Brain pericyte (primary cell): ENCODE results near the gene DGKZ.

Experiments used
- DNase-seq: peaks from one replicate; pipeline ENCODE4 v3.0.0-alpha.2; 2012; ENCODE audit warnings: low read depth, low spot score

The DGKZ gene

DNA sequence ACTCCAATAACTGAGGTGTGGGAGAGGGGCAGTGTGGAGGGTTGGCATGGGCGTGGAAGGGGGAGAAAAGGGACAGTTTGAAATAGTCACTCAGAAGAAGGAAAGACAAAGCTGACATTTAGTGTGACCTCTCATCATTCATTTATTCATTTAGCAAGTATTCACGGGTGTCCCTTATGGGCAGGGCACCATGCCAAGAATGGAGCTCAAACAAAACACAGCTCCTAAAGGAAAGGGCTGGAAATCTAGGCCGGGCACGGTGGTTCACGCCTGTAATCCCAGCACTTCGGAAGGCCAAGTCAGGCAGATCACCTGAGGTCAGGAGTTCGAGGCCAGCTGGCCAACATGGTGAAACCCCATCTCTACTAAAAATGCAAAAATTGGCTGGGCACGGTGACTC, 19.4 kb upstream of the DGKZ start:
- DNase-seq = no peak

DNA sequence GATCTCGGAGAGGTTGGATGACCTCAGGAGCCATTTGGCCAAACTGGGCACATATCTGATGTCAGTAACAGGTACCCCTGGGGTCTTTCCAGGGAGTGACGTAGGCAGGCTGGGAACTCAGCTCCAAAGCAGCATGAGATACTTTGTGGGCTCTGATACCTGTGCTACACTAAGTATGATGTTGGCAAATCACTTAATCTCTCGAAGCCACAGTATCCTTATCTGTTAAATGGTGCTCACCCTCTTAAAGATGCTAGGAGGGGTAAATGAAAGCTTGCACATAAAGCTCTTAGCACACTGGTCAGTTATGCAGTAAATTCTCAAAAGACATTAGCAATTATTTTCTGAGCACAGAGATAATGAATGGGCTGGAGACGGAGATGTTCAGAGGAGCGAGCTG, 17.1 kb upstream of the DGKZ start:
- DNase-seq = no peak

DNA sequence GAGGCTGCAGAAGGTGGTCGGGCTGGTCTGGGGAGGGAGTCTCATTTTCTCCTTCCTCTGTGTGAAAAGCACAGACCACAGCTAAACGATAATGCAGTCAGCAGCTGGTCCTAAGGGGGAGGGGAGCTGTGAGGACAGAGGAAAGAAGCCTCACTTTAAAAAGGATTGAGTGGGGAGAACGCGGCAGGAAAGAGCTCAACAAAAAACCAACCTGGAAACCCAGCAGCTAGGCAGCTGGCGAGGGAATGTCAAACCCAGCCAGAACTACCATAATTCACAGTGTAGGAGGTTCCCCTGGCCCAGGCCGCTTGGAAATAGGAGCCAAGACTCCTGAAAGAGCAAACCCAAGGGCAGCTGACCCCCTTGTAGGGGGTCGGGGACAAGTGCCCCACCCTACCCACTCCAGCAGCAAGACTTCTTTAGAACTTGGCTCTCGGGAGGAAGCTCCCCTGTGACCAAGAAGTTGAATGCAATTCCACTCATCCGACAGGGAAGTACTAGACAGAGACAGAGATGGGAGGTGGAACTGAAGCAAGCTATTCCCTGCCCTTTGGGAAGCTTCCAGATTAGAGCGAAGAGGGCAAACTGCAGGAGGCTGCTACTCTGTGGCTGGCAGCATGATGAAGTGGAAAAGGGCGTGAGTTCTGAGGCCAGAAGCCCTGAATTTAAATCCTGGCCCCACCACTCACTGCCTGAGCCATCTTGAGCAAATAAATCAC, 16.5 kb upstream of the DGKZ start:
- no peak for DNase-seq

DNA sequence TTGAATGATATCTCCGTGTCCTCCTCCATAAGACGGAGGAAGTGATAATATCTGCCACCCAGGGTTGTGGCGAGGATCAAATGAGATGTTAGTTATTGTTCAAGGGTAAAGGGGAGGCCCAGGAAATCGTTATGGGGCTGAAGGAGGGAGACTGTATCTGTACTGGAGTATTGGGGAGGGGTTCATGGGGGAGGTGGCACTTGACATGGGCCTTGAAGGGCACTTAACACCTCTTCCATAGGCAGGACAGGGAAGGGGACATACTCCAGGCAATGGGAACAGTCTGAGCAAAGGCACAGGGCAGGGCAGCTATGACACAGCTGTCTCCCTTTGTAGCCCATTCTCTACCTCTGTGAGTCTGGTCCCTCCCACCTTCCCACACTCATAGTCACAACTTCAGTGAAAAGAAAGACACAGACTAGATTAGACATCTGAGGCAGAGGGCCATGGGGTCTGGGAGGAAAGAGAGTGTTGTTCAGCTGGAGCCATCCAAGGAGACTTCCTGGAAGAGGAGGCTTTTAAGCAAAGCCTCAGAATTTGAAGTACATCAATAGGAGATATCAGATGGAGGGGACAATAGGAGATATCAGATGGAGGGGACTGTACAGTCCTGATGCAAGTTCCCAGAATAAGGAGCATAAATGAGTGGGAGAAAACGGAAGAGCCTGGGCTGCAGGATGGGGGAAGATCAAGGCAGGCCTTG, 15.8 kb upstream of the DGKZ start:
- no peak for DNase-seq

DNA sequence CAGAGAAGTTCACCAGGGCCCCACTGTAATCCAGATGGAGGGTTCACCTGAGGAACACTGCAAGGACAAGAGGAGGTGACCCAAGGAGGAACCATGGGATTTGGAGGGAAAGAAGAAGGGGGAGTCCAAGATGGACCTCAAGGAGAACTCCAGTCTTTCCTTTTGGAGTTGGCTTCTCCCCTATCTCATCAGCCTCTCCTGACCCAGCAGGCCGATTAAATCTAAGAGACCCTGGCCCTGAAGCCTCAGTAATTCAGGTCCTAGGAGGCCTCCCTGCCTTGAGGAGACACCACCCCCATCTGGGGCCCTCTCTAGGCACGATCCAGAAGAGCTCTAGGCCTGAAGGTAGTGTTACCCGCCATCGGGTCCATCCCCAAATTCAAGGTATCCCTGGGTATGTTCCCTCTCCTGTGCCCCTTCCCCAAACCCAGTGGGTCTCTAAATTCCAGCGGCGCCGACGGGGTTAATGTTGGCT, 15.1 kb upstream of the DGKZ start:
- DNase-seq = no peak

DNA sequence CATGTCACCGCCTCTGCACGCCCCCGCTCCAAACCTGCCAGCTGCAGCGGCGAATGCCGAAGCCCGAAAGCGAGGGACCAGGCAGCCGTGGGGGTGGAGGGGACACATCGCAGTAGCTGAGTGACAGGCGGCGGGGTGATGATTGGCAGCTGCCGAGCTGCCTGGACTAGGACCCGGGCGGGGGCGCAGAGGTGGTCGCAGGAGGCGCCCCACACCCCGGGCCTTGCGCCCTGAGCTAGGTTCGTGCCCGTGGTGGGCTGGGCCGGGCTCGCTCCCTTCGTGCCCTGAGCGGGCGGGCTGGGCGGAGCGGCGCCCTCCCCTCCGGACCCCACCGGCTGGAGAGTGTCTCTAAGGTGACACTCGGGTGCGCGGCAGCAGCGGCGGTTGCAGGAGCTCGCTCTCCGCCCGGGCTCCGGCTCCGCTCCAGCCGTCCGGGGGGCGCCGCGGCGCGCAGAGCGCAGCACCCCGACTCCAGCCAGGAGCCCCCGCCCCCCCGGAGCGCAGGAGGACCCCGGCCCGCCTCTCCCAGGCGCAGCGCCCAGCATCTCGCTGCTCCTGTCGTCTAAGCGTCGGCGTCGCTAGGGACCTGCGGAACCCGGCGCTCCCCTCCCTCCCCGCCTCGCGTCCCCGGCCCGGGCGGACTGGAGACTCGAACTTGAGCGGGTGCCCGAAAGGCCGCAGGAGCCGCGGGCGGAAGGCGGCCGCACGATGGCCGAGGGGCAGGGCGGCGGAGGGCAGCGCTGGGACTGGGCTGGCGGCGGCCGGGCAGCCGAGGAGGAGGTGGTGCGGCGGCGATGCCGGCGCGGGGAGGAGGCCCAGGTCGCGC, 14.5 kb upstream of the DGKZ start:
- no peak for DNase-seq

DNA sequence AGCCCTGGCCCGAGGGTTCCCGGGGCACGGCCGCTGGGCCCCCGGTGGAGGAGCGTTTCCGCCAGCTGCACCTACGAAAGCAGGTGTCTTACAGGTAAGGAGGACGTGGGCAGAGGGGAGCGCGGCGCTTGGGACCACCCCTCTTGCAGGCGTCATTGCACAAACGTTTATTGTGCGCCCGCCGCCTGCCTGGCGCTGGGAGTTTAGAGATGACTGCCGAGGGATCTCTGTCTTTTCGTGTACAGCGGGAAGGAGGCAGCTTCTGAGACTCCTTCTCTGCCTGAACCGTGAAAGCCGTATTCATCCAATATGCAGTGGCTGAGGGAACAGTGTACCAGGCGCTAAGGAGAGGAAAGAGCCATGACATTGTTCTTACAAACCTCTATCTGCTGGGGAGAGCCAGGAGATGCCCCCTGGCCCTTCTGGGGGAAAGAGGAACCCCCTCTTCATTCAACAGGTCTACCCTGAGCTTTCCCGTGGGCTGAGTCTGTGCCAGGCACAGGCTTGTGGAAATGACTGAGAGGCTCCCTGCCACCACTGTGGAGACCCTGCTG, 13.8 kb upstream of the DGKZ start:
- DNase-seq = no peak

DNA sequence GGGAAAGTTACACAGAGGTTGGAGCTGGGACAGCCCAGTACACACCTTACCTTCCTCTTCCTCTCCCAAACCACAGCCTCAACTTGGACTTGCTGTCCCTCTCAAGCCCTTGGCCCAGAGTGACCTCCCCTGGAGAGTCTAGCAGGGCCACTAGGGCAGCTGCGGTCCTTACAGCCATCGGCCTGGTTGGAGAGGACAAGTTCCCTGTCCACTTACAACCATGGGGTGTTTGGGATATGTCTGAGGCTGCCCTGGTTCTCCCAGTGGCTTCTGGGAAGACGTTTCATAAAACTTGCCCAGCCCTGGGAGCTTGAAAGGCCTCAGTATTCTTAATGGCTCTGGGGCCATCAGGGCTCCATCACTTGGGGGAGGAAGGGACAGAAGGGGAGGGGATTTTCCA, 13.1 kb upstream of the DGKZ start:
- no peak for DNase-seq

DNA sequence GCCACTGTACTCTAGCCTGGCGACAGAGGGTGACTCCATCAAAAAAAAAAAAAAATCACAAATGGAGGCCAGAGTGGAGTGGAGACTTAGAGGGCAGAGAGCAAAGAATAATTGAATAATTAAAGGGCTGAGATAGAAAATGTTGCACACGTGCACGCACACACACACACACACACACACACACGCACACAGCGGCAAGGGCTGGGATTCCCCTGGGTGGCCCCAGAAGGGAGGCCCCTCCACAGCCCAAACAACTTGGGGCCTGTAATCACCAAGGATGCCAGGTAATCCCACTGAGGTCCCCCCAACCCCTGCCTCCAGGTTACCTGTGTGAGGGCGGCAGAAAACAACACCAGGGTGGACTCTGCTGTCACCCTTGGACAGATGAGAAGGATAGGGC, 12.0 kb upstream of the DGKZ start:
- no peak for DNase-seq

DNA sequence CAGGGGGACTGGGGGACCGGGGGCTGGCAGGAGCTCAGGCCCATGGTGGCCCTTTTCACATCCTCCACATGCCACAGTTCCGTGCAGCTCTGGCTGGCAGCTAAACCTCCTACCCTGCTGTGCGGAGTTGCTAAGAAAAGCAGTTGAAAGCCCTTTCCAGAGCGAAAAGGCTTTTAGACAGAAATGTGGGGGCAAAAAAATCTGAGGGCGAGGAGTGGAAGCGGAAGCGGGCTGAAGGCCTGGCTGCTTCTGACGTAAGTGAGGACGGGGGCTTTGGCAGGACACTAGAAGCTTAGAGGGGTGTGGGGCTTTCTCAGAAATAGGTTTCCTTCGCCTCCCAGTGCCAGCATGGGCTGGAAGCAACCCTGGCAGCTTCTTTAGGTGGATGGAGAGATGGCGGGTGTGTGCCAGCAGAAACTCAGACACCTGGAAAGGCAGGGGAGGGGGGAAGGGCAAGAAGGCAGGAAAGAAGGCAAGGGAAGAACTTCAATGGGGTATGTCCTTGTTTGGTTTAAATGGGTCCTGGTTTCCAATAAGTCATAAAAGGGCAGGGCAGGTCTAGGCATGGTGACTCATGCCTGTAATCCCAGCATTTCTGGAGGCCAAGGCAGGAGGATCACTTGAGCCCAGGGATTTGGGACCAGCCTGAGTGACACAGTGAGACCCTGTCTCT, 11.2 kb upstream of the DGKZ start:
- no peak for DNase-seq

DNA sequence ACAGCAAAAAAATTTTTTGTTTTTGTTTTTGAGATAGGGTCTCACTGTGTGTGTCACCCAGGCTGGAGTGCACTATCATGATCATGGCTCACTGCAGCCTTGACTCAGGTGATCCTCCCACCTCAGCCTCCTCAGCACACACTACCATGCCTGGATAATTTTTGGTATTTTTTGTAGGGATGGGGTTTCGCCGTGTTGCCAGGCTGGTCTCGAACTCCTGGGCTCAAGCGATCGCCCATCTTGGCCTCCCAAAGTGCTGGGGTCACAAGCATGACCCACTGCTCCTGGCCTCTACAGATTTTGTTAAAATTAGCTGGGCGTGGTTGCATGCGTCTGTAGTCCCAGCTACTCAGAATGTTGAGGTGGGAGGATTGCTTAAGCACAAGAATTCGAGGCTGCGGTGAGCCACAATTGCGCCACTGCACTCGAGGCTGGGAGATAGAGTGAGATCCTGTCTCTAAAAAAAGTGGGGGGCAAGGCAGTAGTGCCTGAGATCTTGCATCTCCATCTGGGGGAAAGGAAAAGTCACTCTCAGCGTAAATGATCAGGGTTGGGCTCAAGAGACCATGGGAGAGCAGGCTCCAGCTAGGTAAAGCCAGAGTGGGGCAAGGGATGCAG, 10.6 kb upstream of the DGKZ start:
- no peak for DNase-seq

DNA sequence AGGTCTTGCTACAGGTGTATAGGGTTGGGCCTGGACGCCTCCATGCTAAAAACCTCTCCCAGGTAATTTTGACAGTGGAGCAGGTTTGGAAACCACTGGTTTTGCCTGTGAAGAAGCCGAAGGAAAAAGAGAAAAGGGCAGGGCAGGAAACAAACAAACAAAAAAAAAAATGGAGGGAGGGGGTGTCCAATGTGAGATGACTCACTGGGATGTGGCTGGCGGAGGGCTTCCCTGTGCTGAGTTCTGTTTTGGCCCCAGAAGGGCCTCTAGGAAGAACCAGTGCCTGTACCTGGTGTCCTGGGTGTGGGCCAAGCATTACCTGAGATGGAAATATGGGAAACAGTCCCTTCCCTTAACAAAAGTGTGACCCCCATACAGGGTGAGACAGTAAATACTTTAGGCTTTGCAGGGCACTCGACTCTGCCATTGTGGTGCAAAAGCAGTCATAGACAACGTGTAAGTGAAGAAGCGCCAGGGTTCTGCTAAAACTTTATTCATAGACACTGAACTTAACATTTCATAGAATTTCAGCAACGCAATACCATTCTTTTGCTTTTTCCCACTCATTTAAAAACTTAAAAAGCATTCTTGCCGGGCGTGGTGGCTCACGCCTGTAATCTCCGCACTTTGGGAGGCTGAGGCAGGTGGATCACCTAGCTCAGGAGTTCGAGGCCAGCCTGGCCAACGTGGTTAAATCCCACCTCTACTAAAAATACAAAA, 9.5 kb upstream of the DGKZ start:
- no peak for DNase-seq

DNA sequence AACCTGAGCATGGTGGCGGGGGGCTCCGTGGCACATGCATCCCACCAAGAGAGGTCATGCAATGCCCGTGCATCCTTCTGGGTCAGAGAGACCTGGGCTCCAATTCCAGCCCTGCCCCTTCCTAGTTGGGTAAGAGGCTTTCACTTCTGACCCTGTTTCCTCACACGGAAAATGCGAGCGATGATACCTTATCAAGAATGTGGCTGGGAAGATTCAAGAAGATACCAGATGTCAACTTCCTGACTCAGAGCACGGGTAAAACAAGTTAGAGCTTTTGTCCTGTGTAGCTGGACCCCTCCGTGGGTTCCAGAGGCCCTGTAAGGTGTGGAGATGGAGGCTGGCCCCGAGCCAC, 8.7 kb upstream of the DGKZ start:
- DNase-seq = no peak

DNA sequence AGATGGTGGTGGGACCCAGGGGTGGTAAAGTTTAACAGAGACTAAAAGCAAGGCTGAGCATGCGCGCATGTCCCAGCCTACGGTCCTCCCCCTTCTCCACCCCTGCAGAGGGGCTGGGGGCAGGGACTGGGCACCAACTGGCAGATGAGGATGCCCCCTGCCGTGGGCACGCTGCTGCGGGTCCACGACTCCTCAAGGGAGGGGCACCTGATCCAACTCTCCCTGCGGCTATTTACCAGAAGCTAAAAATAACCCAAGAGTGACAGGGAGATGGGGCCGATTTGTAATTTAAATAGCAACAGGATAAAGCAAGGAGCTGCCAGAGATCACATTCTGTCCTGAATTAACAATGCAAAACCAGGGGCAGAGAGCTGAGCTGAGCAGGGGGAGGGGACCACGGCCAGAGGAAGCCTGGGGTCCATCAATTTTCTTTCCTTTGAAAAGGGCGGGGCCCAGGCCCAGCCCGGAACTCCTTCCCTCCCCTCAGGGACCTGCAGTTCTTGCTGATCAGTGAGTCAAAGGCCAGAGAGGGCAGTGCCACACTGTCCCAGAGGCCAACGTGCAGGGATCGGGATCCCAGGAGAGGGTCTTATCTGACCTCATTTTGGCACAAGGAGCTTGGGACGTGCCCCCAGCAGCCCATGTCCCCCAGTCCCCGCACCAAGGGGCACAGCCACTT, 8.1 kb upstream of the DGKZ start:
- no peak for DNase-seq

DNA sequence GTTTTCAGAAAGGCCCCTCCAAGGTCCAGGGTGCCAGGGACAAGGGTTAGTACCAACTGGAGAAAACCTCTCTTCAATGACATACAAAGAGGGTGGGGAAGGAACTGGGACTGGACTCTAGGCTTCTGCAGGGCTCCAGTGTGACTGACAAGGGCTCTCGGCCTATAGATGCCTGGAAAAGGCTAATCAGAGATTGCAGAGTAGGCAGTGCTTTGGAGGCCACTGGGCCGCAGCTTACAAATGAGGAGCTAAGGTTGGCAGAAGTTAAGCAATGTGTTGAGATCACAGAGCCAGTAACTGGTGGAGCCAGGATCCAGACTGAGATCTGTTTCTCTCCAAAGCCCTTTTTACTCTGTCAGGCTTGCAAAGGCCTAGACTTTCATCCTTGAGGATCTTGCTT, 7.4 kb upstream of the DGKZ start:
- no peak for DNase-seq

DNA sequence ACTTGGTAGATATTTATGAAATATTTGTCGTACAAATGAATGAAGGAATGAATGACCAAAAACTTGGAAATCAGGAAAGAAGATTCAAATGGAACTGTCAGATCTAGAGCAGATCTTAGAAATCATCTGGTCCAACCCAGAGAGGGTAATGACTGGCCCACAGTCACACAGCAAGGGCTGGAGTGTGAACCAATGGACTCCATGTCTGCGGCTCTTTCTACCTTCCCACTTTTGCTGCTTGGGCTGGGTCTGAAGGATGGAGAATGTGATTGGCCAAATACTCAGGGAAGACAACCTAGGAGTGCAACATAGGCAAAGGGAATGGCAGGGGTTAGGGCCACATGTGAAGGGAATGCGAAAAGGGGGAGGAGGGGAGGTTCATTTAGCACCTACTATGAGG, 5.8 kb upstream of the DGKZ start:
- no peak for DNase-seq

DNA sequence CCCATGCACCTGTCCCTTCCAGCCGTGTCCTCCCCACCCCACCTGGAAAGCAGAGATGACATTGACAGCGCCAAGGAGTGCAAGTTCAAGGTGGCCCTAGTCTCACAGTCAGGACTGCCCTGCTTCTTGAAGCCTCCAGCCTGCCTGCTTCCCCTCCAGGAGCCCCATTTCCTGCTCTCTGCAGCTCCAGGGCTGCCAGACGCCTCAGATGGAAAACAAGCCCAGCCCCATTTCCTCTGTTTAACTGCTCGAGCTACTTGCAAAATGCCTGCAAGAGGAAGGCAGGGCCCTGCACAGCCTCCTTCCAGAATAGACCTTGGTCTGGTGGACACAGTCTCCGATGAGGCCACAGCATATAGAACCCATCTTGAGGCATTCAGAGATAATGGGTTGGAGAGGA, 5.0 kb upstream of the DGKZ start:
- no peak for DNase-seq

DNA sequence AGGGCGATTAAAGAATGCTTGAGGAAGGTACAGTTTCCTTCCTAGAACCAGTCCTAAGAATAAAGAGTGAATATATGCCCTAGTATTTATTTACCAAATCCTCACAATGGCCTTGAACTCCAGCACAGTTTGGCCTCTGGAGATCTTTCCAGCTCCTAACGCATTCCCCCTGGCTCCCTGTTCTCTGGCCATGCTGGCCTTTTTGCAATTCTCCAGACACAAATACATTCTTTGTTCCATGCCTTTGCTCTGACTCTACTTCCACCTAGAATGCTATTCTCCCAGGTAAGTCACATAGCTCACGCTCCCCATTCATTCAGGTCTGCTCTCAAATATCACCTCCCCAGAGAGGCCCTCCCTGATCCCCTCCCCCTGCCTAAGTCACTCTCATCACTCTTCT, 3.7 kb upstream of the DGKZ start:
- DNase-seq = no peak

DNA sequence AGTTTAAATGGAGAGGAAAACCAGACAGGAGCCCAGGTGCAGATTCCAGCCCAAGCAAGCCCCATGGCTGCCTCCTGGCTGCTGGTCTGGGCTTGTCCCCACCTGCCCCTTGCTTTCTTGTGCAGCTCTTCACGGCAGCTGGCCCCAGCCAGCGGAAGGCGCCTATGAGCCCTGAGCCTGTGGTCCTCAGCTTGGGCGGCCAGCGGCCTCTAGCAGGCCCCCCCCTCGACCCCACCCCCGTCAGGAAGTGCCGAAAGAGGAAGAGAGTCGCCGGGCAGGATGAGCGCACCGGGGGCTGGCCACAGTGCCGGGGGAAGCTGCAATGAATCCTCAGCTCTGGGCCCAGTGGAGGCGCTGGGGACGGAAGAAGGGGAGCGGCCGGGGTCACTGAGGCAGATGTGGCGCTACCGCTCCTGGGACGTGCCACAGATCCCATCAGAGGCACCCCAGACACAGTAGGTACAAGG, 2.1 kb upstream of the DGKZ start:
- no peak for DNase-seq

DNA sequence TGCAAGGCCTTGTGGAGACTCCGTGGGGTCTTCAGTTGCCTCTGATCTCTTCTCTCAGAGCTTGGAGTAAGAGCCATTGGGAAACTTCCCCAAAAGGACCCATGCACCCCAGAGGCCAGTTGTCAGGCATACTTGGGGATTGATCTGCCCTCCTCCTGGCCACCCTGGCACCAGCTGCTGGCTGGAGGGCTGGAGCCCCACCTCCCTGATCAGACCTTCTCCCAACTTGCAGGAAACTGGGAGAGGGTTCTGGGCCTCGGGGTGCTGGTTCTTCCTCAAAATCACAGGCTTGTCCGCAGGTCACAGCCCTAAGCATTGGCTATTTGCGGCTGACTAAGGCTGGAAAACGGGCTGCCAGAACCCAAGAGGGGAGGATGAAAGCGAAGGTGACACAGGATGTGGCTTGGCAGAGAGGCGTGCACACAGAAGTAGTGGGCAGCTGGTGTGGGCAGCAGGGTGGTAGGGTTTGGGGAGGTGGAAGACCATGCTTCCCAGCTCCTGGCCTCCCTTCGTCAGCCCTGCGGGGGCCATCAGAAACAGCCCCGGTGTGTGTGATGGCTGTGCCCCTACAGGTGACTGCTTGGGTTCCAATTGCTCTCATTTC, 1.3 kb upstream of the DGKZ start:
- no peak for DNase-seq
